ENCODE measurements around the gene CDH4. TPM values are rescaled to one million over a fixed set of nuclear protein-coding genes. Genes with fewer than 3 reads are reported as not detected.

Gene CDH4
- total RNA-seq, 1 experiment from 2014 or later = 5.3 TPM

DNA sequence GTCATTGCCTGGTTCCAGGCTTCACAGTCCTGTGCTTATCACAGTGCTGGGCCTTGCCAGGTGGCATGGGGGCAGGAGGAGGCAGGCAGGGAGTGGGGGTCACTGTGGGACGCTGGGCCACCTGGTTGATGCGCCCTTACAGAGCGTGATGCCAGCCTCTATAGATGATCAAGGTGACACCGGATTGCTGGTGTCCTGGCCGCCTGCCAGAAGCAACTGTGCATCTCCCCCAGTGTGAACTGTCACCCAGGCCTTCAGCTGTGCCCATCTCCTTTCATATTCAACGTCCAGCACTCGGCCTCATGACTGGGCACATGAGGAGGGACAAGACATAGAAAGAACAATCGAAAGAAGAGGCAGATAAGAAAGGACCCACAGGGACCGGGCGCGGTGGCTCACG is 494.7 kb downstream of the CDH4 start:
- no peak overlapping the region for H3K27ac Mint-ChIP-seq
- H3K4me1 Mint-ChIP-seq = no peaks in the 10 kb centered on the region
- peaks cover 10% of the 10 kb centered on the region for H3K27me3 Mint-ChIP-seq (ENCODE audit: low read depth)
- ChIA-PET CTCF (interaction anchor here (0.6 kb wide), 1 partner anchor 86 kb away, joined by 3 read pairs; no protein-coding TSS in a partner anchor), POLR2A (no interaction called here)
- TF ChIP-seq RORB (CRISPR knock-in tag; IDR thresholded peaks at IDR 0.05) (no peak), CBFB (CRISPR knock-in tag; IDR thresholded peaks at IDR 0.05; ENCODE audit: low read depth) (no peak), E2F4 (CRISPR knock-in tag; IDR thresholded peaks at IDR 0.05; ENCODE audit: borderline replicate concordance, low read depth) (no peak), ZNF232 (CRISPR knock-in tag; IDR thresholded peaks at IDR 0.05) (no peak), ARID4B (CRISPR knock-in tag; IDR thresholded peaks at IDR 0.05; ENCODE audit: borderline replicate concordance) (no peak), ZBTB21 (CRISPR knock-in tag; IDR thresholded peaks at IDR 0.05; ENCODE audit: borderline replicate concordance) (no peak)
- TF ChIP-seq, protein P1, sequence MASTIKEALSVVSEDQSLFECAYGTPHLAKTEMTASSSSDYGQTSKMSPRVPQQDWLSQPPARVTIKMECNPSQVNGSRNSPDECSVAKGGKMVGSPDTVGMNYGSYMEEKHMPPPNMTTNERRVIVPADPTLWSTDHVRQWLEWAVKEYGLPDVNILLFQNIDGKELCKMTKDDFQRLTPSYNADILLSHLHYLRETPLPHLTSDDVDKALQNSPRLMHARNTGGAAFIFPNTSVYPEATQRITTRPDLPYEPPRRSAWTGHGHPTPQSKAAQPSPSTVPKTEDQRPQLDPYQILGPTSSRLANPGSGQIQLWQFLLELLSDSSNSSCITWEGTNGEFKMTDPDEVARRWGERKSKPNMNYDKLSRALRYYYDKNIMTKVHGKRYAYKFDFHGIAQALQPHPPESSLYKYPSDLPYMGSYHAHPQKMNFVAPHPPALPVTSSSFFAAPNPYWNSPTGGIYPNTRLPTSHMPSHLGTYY (CRISPR knock-in tag; IDR thresholded peaks at IDR 0.05) = no peak
- no peak for ATAC-seq
- H3K4me3 Mint-ChIP-seq = no peak overlapping the region
- DNase-seq (ENCODE audit: low spot score) = no peak
- peaks cover 21% of the 10 kb centered on the region for H3K9me3 Mint-ChIP-seq
- H3K36me3 Mint-ChIP-seq = peaks cover 12% of the 10 kb centered on the region

GRCh38 chr20:61748376-61748775 is 496.3 kb downstream of the CDH4 start:
- ChIA-PET CTCF (no interaction called here), POLR2A (no interaction called here)
- H3K27ac Mint-ChIP-seq = no peak overlapping the region
- H3K9me3 Mint-ChIP-seq = peaks cover 22% of the 10 kb centered on the region
- peaks cover 10% of the 10 kb centered on the region for H3K4me1 Mint-ChIP-seq
- peaks cover 12% of the 10 kb centered on the region for H3K36me3 Mint-ChIP-seq
- DNase-seq (ENCODE audit: low spot score) = no peak
- H3K4me3 Mint-ChIP-seq = no peak overlapping the region
- peaks cover 10% of the 10 kb centered on the region for H3K27me3 Mint-ChIP-seq (ENCODE audit: low read depth)
- ATAC-seq = no peak
- no peak for TF ChIP-seq ZNF263 (CRISPR knock-in tag; IDR thresholded peaks at IDR 0.05; ENCODE audit: low read depth)
- TF ChIP-seq MYBL2 (CRISPR knock-in tag; IDR thresholded peaks at IDR 0.05) = no peak
- TF ChIP-seq KAT7 (CRISPR knock-in tag; IDR thresholded peaks at IDR 0.05; ENCODE audit: borderline replicate concordance) = no peak
- TF ChIP-seq STAT6 (CRISPR knock-in tag; conservative IDR thresholded peaks at IDR 0.05; ENCODE audit: low read depth) = no peak
- no peak for TF ChIP-seq NR1H2 (CRISPR knock-in tag; IDR thresholded peaks at IDR 0.05)
- TF ChIP-seq, protein P2, sequence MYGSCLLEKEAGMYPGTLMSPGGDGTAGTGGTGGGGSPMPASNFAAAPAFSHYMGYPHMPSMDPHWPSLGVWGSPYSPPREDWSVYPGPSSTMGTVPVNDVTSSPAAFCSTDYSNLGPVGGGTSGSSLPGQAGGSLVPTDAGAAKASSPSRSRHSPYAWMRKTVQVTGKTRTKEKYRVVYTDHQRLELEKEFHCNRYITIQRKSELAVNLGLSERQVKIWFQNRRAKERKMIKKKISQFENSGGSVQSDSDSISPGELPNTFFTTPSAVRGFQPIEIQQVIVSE (CRISPR knock-in tag; IDR thresholded peaks at IDR 0.05; ENCODE audit: borderline replicate concordance) = no peak
- TF ChIP-seq CBFB (CRISPR knock-in tag; IDR thresholded peaks at IDR 0.05; ENCODE audit: low read depth) = no peak
- TF ChIP-seq, protein P3, sequence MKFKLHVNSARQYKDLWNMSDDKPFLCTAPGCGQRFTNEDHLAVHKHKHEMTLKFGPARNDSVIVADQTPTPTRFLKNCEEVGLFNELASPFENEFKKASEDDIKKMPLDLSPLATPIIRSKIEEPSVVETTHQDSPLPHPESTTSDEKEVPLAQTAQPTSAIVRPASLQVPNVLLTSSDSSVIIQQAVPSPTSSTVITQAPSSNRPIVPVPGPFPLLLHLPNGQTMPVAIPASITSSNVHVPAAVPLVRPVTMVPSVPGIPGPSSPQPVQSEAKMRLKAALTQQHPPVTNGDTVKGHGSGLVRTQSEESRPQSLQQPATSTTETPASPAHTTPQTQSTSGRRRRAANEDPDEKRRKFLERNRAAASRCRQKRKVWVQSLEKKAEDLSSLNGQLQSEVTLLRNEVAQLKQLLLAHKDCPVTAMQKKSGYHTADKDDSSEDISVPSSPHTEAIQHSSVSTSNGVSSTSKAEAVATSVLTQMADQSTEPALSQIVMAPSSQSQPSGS (CRISPR knock-in tag; IDR thresholded peaks at IDR 0.05; ENCODE audit: borderline replicate concordance, low read depth) = no peak
- TF ChIP-seq, protein P4, sequence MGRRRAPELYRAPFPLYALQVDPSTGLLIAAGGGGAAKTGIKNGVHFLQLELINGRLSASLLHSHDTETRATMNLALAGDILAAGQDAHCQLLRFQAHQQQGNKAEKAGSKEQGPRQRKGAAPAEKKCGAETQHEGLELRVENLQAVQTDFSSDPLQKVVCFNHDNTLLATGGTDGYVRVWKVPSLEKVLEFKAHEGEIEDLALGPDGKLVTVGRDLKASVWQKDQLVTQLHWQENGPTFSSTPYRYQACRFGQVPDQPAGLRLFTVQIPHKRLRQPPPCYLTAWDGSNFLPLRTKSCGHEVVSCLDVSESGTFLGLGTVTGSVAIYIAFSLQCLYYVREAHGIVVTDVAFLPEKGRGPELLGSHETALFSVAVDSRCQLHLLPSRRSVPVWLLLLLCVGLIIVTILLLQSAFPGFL (CRISPR knock-in tag; IDR thresholded peaks at IDR 0.05; ENCODE audit: borderline replicate concordance) = no peak
- TF ChIP-seq, protein P5, sequence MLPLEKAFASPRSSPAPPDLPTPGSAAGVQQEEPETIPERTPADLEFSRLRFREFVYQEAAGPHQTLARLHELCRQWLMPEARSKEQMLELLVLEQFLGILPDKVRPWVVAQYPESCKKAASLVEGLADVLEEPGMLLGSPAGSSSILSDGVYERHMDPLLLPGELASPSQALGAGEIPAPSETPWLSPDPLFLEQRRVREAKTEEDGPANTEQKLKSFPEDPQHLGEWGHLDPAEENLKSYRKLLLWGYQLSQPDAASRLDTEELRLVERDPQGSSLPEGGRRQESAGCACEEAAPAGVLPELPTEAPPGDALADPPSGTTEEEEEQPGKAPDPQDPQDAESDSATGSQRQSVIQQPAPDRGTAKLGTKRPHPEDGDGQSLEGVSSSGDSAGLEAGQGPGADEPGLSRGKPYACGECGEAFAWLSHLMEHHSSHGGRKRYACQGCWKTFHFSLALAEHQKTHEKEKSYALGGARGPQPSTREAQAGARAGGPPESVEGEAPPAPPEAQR (CRISPR knock-in tag; IDR thresholded peaks at IDR 0.05) = no peak
- TF ChIP-seq ZMAT4 (CRISPR knock-in tag; IDR thresholded peaks at IDR 0.05) = no peak
